NCI-H2227 (cell line): ENCODE data around the gene TCF25.
"Not testable (repeated sequence)": the region's sequence is repeated elsewhere in the genome, so short reads cannot be mapped to it uniquely, and the experiment has no call there.

Source experiments
- DNase-seq: peaks from one replicate; lab custom pipeline; 2025; ENCODE audit not compliant: unreplicated experiment; lab: John Stamatoyannopoulos, UW

TCF25 gene, protein sequence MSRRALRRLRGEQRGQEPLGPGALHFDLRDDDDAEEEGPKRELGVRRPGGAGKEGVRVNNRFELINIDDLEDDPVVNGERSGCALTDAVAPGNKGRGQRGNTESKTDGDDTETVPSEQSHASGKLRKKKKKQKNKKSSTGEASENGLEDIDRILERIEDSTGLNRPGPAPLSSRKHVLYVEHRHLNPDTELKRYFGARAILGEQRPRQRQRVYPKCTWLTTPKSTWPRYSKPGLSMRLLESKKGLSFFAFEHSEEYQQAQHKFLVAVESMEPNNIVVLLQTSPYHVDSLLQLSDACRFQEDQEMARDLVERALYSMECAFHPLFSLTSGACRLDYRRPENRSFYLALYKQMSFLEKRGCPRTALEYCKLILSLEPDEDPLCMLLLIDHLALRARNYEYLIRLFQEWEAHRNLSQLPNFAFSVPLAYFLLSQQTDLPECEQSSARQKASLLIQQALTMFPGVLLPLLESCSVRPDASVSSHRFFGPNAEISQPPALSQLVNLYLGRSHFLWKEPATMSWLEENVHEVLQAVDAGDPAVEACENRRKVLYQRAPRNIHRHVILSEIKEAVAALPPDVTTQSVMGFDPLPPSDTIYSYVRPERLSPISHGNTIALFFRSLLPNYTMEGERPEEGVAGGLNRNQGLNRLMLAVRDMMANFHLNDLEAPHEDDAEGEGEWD

DNA sequence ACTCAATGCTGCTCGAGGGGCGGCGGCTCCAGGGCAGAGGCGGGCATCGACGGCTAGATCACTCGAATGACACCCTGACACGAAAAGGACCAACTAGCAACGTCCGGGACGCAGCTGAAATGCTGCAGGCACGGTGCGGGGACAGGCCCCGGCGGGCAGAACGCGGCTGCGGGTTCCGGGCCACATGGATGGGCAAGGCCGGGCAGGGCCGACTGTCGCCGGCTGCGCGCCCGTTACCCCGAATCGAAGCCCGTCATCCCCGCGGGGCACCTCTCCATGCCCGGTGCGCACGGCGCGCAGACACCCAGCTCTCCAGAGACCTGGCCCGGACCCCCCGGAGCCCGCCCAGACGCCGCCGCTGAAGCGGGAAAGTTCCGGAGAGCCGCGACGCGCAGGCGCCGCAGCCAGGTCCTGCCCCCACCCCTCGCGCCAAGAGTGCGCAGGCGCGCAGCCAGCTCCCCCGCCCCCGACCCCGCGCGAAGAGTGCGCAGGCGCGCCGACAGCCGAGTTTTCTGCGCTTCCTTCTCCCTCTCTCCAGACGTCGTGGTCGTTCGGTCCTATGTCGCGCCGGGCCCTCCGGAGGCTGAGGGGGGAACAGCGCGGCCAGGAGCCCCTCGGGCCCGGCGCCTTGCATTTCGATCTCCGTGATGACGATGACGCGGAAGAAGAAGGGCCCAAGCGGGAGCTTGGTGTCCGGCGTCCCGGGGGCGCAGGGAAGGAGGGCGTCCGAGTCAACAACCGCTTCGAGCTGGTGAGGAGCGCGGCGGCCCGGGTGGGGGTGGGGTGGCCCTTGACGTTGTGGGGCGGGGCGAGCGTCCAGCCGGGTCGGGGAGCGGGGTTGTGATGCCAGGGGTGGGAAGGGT, at the start of gene TCF25:
TCF25 (plus strand) TSS at position 484 of the 863 bp plus-strand sequence; CDS start at position 560, 76 bp downstream.
- DNase-seq, result peak; percentile 90

DNA sequence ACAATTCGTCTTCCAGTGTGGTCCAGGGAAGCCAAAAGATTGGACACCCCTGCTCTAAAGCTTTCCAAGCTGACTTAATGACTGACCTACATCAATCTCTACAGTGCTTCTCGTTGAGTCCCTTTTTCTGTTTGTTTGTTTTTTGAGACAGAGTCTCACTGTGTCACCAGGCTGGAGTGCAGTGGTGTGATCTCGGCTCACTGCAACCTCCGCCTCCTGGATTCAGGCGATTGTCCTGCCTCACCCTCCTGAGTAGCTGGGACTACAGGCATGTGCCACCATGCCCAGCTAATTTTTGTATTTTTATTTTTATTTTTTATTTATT, 49.6 kb upstream of the TCF25 start:
- not testable (repeated sequence) for DNase-seq

DNA sequence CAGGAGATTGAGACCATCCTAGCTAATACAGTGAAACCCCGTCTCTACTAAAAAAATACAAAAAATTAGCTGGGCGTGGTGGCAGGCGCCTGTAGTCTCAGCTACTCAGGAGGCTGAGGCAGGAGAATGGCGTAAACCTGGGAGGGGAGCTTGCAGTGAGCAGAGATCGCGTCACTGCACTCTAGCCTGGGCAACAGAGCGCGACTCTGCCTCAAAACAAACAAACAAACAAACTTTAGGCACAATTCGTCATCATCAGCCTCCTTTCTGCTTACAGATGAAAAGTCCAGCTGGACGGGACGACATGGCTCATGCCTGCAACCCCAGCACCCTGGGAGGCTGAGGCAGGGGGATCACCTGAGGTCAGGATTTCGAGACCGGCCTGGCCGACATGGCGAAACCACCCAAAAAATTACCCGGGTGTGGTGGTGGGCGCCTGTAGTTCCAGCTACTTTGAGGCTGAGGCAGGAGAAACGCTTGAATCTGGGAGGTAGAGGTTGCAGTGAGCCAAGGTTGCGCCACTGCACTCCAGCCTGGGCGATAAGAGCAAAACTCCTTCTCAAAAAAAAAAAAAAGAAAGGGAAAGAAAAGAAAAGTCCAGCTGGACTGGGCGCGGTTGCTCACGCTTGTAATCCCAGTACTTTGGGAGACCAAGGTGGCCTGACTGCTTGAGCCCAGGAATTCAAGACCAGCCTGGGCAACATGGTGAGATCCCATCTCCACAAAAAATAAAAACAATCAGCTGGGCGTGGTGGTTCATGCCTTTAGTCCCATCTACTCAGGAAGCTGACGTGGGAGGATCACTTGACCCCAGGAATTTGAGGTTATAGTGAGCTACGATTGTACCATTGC, 46.6 kb upstream of the TCF25 start:
- DNase-seq, result no peak

DNA sequence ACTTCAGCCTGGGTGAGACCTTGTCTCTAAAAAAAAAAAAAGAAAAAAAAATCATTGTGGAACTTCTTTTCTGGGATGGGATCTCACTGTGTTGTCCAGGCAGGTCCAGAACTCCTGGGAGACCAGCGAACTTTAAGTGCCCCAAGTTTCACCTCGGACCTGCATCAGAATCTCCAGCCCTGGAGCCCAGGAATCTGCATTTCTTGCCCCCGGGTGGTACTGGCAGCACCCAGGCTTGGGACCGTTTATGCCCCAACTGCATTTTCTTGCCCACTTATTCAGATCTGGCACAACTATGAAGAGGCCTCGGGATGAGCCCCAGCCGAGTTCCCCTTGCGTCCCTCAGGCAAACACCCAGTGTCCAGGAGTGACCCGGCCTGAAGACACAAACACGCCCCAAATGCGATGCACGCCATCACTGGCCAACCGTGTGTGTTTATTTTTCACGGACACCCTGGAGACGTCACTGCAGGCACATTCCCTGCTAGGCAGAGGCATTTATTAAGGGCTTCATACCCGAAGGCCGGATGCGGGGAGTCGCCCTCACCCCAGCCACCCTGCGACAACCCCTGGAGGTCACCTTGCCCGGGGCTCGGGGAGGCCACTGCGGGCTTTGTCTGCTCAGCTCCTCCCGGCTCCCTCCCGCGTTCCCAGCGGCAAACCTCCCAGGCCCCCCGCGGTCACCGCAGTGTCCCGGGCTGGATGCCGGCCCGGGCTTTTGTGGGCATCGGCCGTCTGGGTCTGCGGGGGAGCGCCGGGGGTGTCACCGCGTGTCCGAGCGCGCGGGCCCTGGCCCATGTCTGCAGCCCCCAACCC, 45.8 kb upstream of the TCF25 start:
- DNase-seq, result peak; percentile 49

DNA sequence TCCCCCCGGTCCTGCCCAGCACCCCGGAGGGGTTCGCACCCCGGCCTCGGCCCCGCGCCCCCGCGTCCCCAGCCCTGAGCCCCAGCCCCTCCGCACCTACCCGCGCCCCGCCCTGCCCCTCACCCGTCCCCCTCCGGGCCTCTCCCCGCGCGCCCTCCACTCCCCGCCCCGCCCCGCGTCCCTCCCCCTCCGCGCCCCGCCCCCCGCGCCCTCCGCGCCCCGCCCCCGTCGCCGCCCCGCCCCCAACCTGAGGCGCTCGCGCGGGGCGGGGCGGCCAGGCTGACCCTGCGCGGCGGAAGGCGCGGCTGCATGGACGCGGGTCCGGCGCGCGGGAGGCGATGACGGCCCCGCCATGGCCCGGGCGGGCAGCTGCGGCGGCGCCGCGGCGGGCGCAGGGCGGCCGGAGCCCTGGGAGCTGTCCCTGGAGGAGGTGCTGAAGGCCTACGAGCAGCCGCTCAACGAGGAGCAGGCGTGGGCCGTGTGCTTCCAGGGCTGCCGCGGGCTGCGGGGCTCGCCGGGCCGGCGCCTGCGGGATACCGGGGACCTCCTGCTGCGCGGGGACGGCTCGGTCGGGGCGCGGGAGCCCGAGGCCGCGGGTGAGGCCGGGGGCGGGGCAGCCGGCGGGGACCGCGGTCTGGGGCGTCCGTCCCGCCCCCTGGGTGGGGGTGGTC, 45.1 kb upstream of the TCF25 start, which contains the start of gene SPIRE2:
SPIRE2 (plus strand) TSS at position 277 of the 671 bp plus-strand sequence; CDS start at position 353, 76 bp downstream.
- peak; percentile 67 for DNase-seq

DNA sequence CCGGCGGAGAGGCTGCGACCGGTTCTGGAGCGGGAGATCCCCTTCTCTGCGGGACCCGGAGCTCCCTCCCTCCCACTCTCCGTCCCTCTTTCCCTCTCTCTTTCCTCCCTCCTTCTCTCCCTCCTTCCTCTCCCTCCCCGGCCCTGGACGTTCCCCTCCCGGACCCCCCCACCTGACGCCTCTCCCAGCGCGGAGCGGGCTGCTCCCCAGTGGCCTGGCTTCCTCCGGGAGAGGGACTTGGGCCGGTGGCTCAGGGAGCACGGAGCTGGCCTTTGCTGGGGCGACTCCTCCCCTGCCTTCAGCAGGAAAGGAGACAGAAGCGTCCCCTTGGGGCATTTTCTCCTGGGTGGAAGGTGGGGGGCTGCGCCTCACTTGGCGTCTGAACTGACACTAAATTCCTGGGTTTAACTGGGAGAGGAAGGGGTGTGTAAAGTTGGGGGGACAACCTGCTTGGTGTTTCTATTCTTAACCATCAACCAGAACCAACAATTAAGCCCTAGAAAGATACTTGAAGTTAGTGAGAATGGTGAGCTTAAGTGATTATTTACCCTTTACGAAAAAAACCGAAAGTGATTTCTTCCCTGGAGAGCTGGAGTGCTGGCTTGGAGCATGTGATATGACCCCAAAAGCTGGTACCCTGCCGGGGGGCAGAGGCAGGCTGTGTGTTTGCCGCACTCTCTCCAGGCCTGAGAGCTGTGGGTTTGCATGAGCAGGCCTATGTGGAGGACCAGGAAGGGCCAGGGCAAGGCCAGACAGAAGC, 44.3 kb upstream of the TCF25 start:
- peak; percentile 65 for DNase-seq

DNA sequence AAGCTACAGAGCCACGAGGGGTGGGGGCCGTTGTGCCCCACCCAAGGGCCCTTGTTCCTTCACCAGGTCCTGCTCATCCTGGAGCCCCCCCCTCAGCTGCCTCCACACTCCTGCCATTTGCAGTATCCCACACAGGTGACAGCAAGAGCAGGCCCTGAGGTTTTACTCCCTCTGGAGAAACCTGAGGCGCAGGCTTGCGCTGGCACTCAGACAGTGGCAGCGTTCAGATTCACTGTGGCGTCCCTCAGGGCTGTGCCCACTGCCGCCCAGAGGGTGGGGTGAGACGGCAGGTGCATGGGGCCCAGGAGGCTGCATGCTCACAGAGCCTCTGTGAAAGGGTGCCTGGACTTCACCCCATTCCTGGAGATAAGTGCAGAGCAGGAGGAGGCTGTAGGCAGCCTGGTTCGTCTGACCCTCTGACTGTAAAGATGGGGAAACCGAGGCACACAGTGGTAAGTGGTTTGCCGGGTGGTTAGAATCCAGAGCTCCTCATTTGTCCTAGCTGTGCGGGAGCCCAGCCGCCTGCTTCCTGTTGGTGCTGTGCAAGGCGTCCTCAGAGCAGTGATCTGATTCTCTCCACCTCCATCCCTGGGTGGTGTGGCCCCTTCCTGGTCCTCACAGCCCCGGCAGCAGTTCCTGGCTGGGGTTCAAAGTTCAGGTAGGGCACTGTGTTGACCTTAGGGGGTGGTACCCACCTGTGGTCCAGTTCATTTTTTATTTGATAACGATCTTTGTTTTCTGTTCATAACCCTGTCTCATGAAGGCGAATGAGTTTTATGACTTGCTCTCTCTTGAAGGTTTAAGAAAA, 43.6 kb upstream of the TCF25 start:
- DNase-seq, result no peak

DNA sequence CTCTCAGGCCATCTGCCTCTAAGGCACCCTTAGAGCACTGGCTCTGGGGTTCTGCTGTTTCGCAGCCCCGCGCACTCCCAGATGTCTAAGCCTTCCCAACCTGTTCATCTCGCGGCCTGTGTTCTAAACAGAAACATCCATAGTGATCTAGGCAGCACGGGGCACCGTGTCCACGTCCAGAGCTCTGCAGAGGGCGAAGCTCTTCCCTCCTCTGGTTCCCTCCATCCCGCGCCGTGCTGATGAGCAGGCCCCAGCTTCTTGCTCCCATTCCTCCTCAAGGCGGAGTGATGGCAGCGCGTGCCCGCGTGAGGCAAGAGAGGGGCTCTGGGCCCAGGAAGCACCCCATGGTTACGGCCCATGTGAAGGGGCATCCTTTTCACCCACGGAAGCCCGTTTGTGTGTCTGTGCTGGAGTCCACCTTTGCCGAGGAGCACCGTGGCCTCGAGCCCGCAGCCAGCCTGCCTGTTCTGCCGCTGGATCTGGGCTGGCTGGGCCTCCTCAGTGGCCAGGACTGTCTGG, 41.5 kb upstream of the TCF25 start:
- DNase-seq, result no peak

DNA sequence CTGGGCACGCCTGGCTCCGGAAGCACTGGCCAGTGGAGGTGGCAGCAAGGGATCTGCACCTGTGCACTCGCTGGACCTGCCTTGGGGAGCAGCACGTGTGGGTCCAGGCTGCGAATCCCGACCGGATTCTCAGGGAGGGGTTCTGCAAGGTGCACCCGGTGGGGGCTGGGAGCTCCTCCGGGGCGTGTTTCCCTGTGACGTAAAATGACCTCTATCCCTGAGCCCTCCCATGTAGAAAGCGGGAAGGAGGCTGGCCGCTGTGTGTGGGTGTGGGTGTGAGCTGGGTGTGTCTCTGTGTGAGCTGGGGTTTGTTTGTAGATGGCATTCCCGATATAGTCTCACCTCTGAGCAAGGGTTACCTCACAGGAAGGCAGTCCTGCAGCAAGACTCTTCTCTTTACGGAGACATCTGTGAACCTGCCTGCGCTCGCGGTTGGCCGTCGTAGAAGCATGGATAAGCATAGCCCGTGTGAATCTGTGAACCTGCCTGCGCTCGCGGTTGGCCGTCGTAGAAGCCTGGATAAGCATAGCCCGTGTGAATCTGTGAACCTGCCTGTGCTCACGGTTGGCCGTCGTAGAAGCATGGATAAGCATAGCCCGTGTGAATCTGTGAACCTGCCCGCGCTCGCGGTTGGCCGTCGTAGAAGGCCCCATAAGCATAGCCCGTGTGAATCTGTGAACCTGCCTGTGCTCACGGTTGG, 39.6 kb upstream of the TCF25 start:
- not testable (repeated sequence) for DNase-seq

DNA sequence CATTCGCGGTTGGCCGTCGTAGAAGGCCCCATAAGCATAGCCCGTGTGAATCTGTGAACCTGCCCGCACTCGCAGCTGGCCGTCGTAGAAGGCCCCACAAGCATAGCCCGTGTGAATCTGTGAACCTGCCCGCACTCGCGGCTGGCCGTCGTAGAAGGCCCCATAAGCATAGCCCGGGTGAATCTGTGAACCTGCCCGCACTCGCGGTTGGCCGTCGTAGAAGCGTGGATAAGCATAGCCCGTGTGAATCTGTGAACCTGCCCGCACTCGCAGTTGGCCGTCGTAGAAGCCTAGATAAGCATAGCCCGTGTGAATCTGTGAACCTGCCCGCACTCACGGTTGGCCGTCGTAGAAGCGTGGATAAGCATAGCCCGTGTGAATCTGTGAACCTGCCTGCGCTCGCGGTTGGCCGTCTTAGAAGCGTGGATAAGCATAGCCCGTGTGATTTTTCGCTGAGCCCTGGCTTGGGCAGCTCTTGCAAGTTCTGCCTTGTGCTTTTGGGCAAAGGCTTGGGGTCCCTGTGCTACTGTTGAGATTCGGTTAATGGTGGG, 38.5 kb upstream of the TCF25 start:
- not testable (repeated sequence) for DNase-seq

DNA sequence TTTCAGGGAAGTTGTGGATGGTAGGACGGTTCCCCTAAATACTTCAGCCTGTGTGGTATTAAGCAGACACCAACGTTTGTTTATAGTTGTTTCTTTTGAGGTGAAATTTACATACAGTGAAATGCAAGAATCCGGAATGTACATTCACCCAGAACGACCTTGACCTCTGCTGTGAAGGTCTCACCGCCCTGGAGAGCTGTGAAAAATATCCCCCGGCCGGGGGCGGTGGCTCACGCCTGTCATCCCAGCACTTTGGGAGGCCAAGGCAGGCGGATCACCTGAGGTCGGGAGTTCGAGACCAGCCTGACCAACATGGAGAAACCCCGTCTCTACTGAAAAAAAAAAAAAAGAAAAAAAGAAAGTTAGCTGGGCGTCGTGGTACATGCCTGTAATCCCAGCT, 36.9 kb upstream of the TCF25 start:
- not testable (repeated sequence) for DNase-seq

DNA sequence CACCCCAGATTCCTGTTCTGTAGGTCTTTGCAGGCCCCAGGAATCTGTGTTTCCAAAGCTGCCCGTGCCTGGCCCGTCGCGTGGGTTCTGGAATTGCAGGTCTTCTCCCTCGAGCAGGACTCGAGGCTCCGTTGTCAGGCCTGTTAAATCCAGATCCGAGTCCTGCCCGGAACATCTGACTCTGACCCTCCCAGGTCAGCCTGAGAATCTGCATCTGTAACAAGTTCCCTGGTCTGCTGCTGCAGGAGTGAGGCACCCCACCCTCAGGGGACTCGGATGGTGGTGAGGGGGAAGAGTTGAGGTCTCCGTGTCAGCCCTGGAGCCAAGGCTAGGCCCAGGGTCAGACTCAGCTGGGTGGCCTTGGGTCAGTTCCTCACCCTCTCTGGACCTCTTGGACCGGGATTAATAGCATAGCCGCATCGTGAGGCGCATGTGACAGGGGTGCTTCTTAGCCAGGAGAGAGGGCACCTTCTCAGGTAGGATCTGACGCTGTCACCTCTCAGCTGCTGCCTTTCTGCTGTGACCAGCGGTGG, 36.3 kb upstream of the TCF25 start:
- no peak for DNase-seq

DNA sequence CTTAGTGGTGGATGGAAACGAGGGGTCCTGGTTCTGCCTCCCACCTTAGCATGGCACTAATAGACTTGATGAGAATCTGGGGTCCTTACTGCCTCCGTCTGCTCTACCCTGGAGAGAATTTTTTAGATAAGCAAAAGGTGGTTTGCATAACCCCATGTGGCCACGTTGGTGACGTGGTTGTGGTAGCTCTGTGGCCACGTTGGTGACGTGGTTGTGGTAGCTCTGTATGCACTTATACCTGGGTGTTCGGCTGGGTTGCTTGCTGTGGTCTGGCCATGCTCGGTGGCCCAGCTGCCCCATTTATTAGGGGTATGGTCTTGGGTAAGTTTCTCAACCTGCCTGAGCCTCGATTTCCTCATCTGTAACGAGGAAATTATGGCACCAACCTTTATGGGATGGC, 32.1 kb upstream of the TCF25 start:
- no peak for DNase-seq

DNA sequence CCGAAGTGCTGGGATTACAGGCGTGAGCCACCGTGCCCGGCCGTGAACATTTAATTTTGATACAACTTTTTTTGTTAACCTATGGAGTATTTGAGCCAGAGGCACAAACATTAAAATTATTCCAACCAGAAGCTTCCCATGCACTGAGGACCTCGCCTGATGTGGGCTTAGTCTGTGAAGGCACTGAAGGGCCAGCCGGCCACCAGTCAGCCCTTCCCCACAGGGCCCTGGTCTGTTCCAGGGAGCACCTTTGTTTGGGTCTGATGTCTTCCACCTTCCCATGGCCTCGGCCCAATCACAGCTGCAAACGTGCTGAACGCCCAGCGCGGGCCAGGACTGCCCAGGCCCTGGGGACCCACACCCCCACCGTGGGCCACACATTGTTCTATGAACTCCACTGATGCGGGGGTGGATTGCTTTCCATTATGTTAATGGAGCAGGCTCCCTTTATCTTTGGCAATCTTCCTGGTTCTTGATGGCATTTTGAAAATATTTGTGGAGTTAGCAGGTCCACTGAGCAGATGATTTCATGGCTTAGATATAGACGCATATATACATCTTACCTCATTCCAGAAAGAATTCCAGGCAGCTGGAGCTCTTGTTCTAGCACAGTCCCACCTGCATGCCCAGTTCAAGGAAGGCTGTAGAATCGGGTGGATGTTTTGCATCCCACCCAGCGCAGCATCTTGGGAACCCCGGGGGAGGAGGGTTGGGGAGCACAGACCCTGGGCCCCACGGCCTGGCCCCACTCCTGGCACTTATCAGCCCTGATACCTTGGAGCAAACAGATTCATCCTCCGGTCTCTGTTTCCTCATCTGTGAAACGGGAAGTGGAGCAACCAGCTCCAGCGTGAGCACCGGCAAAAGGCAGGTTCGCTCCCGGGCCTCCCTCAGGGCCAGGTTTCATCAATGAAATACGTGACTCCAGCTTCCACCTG, 30.7 kb upstream of the TCF25 start:
- no peak for DNase-seq
